Testis (tissue), 2 donors: Measurements from ENCODE around the gene NOM1.

Source experiments
- CTCF ChIP-seq, 3 experiments: fragments of 450-650 bp in 2 of 3; fragments of 200-600 bp in 1 of 3; sonication (generic) in 1 of 3; IDR thresholded peaks; one replicate each; pipeline ENCODE4 v1.5.1; 2016 to 2019; ENCODE audit warnings: antibody characterized with exemption in 3 of 3, mild to moderate bottlenecking in 2 of 3, moderate library complexity in 1 of 3
- POLR2A ChIP-seq: fragments of 450-650 bp; IDR thresholded peaks from one replicate; pipeline ENCODE4 v1.6.1; 2017; ENCODE audit warnings: antibody characterized with exemption, mild to moderate bottlenecking, moderate library complexity

GRCh38 chr7:156979007-156979606, 29.6 kb downstream of the NOM1 start:
- no peak for TF ChIP-seq CTCF (IDR thresholded peaks at IDR 0.05)
- TF ChIP-seq POLR2A, result no peak
